ENCODE data around the gene PTPRB.

GRCh38 chr12:70605976-70606375, 31.3 kb downstream of the PTPRB start:
- TF ChIP-seq CTCF (IDR thresholded peaks at IDR 0.05) (no peak), POLR2A (IDR thresholded peaks at IDR 0.05) (no peak)
